CD4-positive, alpha-beta memory T cell (primary cell): ENCODE data around the gene MICOS13. TPM values are rescaled to one million over a fixed set of nuclear protein-coding genes. Genes with fewer than 3 reads are reported as not detected.

Experiments used
- CTCF ChIA-PET: fragments of 350-600 bp; sonication (Branson Sonifier 250); formaldehyde crosslinking; loops from one replicate; lab custom pipeline; 2021; ENCODE audit warnings: inconsistent platforms; ENCODE audit not compliant: partially characterized antibody; lab: Charles Lee
- POLR2A ChIA-PET: fragments of 350-600 bp; sonication (Branson Sonifier 250); formaldehyde crosslinking; loops from one replicate; lab custom pipeline; 2021; ENCODE audit not compliant: partially characterized antibody; lab: Charles Lee
- DNase-seq, 5 donors: peaks; one replicate each; pipeline versions ENCODE4 v3.0.0 to v3.0.0-alpha.2; 2020 to 2022; ENCODE audit warnings: mixed read lengths in 1 of 5
- H3K27ac ChIP-seq: one replicate; pipeline ENCODE4 v1.7.0; 2013; ENCODE audit warnings: low read depth, low read length
- H3K27me3 ChIP-seq: 2 replicates; pipeline ENCODE4 v1.7.0; 2013; ENCODE audit warnings: mild to moderate bottlenecking, low read length, moderate library complexity; ENCODE audit not compliant: insufficient read depth
- H3K36me3 ChIP-seq: 2 replicates; pipeline ENCODE4 v1.7.0; 2013; ENCODE audit warnings: mild to moderate bottlenecking, low read length, moderate library complexity; ENCODE audit not compliant: insufficient read depth
- H3K4me1 ChIP-seq: 2 replicates; pipeline ENCODE4 v1.7.0; 2013; ENCODE audit warnings: mild to moderate bottlenecking, low read length, moderate library complexity; ENCODE audit not compliant: insufficient read depth
- H3K4me3 ChIP-seq, 2 donors: one replicate each; pipeline ENCODE4 v1.7.0; 2013; ENCODE audit warnings: low read length in 2 of 2, mild to moderate bottlenecking in 1 of 2
- H3K9me3 ChIP-seq, 2 donors: one replicate each; pipeline ENCODE4 v1.7.0; 2013; ENCODE audit warnings: low read length in 2 of 2, control low read depth in 1 of 2; ENCODE audit not compliant: control insufficient read depth in 1 of 2
- H3K27ac Mint-ChIP-seq, 7 donors: one replicate each; pipeline ENCODE4 v1.8.0; 2020 to 2021; ENCODE audit warnings: mixed read lengths in 7 of 7, mild to moderate bottlenecking in 6 of 7, inconsistent platforms in 3 of 7, moderate library complexity in 3 of 7
- H3K27me3 Mint-ChIP-seq, 2 donors: one replicate each; pipeline ENCODE4 v1.8.0; 2020 to 2021; ENCODE audit warnings: mixed read lengths in 2 of 2
- H3K36me3 Mint-ChIP-seq, 2 donors: one replicate each; pipeline ENCODE4 v1.8.0; 2020 to 2021; ENCODE audit warnings: mixed read lengths in 2 of 2, inconsistent platforms in 1 of 2, mild to moderate bottlenecking in 1 of 2
- H3K4me1 Mint-ChIP-seq, 4 donors: one replicate each; pipeline ENCODE4 v1.8.0; 2020 to 2021; ENCODE audit warnings: mixed read lengths in 4 of 4, mild to moderate bottlenecking in 1 of 4
- H3K4me3 Mint-ChIP-seq, 8 donors: one replicate each; pipeline ENCODE4 v1.8.0; 2020 to 2021; ENCODE audit warnings: mixed read lengths in 8 of 8, mild to moderate bottlenecking in 7 of 8, moderate library complexity in 6 of 8, inconsistent platforms in 3 of 8
- H3K9me3 Mint-ChIP-seq, 8 donors: one replicate each; pipeline ENCODE4 v1.8.0; 2020 to 2021; ENCODE audit warnings: mixed read lengths in 8 of 8, mild to moderate bottlenecking in 5 of 8, inconsistent platforms in 3 of 8, moderate library complexity in 1 of 8
- intact Hi-C: fragments of 100-400 bp; cut with micrococcal nuclease; formaldehyde crosslinking; loops from one replicate; pipeline ENCODE4 v1.15.1; 2023
- polyA plus RNA-seq, 2 donors: library from polyadenylated mRNA; unstranded; fragments of 300-500 nt; fragmentation: Illumina TruSeq; gene quantifications; one replicate each; pipeline ENCODE4 v1.2.3, GENCODE V29; 2021
- total RNA-seq, 2 experiments: library from RNA; stranded (reverse); gene quantifications; one replicate each; pipeline ENCODE4 v1.2.3, GENCODE V29; 2021

The MICOS13 gene
- total and polyA plus RNA-seq, 4 experiments from 2014 or later = 40.5 to 114 (median 77.3) TPM

DNA sequence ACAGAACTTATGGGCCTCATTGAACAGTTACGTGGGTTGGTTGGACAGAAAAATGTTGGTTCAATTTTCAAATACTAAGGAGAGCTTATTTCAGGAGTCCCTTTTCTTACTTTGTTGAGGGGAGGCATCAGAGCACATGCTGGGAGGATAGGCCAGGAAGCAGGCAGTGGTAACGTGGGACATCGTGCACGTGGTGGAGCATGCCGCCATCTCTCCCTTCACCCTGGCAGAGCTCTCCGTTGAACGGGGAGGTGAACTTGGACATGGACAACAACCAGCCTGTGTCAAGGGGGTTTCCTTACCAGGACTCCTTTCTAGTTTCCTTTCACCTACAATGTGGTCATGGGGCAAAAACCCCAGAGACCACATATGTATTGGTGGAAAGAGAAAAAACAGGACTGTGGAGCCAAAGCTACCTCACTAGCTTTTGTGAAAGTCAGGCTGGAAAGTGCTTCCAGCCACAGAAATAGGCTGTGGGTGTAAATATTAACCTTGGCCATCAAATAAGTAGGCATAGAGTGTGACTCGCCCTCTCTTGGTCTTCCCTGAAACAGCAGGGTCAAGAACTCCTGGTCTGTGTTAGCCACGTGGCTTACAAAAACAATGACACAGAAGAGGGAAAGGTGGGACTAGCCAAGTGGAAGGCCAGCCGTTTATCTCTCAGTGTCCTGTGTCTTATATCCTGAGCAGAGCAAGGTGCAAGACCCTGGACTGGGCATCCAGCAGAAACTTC lies 14.4 kb downstream of the MICOS13 start:
- H3K27ac ChIP-seq = no peak overlapping the region
- Mint-ChIP-seq H3K27ac (peak overlapping the region in 3 of 7 donors; percentile 64 to 75 (median 64)), H3K36me3 (peaks cover 46 to 67% of the 10 kb centered on the region in 2 donors), H3K9me3 (no peaks in the 10 kb centered on the region), H3K27me3 (no peaks in the 10 kb centered on the region), H3K4me3 (no peak overlapping the region), H3K4me1 (peaks cover 0 to 4% (median 0%) of the 10 kb centered on the region in 4 donors)
- DNase-seq = no peak
- H3K27me3 ChIP-seq = no peaks in the 10 kb centered on the region
- CTCF ChIA-PET = no interaction called here
- intact Hi-C loops = no loop called here
- POLR2A ChIA-PET = interaction anchor here (1.7 kb wide), 1 partner anchor 14 kb away, joined by 4 read pairs; no protein-coding TSS in a partner anchor
- no peak overlapping the region for H3K4me3 ChIP-seq
- peaks cover 75% of the 10 kb centered on the region for H3K36me3 ChIP-seq
- H3K4me1 ChIP-seq = no peaks in the 10 kb centered on the region
- no peaks in the 10 kb centered on the region for H3K9me3 ChIP-seq

DNA sequence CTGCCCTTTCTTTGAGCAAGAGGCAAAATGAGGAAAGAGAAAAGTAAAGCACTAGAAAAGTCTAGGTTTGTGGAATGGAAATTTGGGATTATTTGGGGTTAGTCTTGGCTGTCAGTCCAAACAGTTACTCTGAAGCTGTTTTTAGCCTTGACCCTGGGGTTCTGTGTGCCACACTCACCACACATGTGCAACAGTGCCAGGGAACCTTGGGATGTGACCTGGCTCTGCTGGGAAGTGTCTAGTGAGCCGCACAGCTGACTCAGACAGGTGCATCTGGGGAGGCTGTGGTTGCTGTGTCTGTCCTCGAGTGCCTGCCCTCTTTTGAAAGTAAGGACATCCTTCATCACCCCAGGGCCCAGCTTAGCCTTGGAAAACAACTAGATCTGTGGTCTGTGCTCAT lies 15.8 kb downstream of the MICOS13 start:
- no peak overlapping the region for H3K4me3 Mint-ChIP-seq
- ChIA-PET POLR2A (interaction anchor here (1.7 kb wide), 1 partner anchor 15 kb away, joined by 4 read pairs; no protein-coding TSS in a partner anchor), CTCF (no interaction called here)
- peaks cover 0 to 4% (median 0%) of the 10 kb centered on the region in 4 donors for H3K4me1 Mint-ChIP-seq
- intact Hi-C loops = no loop called here
- H3K36me3 Mint-ChIP-seq = peaks cover 49 to 76% of the 10 kb centered on the region in 2 donors
- Histone ChIP-seq H3K27ac (no peak overlapping the region), H3K36me3 (peaks cover 82% of the 10 kb centered on the region), H3K4me3 (no peak overlapping the region), H3K9me3 (no peaks in the 10 kb centered on the region), H3K27me3 (no peaks in the 10 kb centered on the region), H3K4me1 (no peaks in the 10 kb centered on the region)
- no peaks in the 10 kb centered on the region for H3K9me3 Mint-ChIP-seq
- no peak for DNase-seq
- peak overlapping the region in 2 of 7 donors; percentile 42 to 61 for H3K27ac Mint-ChIP-seq
- no peaks in the 10 kb centered on the region for H3K27me3 Mint-ChIP-seq

DNA sequence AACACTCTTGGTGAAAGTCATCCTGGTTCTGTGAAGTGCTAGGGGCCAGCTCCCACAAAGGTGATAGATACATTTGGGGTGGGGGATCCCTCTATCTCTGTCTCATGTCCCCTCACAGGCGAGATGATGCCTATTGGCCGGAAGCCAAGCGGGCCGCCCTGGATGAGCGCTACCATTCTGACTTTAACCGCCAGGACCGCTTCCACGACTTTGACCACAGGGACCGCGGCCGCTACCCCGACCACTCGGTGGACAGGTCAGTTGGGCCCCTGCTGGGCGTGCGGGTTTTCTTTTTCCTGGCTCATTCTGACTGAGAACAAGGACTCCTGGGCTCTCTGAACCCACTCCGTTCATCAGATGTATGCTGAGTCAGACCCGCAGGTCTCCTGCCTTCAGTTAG lies 16.4 kb downstream of the MICOS13 start:
- Histone ChIP-seq H3K27ac (no peak overlapping the region), H3K4me3 (no peak overlapping the region), H3K4me1 (no peaks in the 10 kb centered on the region), H3K9me3 (no peaks in the 10 kb centered on the region), H3K27me3 (no peaks in the 10 kb centered on the region), H3K36me3 (peaks cover 77% of the 10 kb centered on the region)
- peaks cover 0 to 4% (median 0%) of the 10 kb centered on the region in 4 donors for H3K4me1 Mint-ChIP-seq
- H3K27me3 Mint-ChIP-seq = no peaks in the 10 kb centered on the region
- H3K36me3 Mint-ChIP-seq = peaks cover 49 to 76% of the 10 kb centered on the region in 2 donors
- no peaks in the 10 kb centered on the region for H3K9me3 Mint-ChIP-seq
- no peak for DNase-seq
- H3K27ac Mint-ChIP-seq = no peak overlapping the region
- intact Hi-C loops = no loop called here
- POLR2A ChIA-PET = interaction anchor here (1.7 kb wide), 1 partner anchor 16 kb away, joined by 4 read pairs; no protein-coding TSS in a partner anchor
- CTCF ChIA-PET = no interaction called here
- no peak overlapping the region for H3K4me3 Mint-ChIP-seq

DNA sequence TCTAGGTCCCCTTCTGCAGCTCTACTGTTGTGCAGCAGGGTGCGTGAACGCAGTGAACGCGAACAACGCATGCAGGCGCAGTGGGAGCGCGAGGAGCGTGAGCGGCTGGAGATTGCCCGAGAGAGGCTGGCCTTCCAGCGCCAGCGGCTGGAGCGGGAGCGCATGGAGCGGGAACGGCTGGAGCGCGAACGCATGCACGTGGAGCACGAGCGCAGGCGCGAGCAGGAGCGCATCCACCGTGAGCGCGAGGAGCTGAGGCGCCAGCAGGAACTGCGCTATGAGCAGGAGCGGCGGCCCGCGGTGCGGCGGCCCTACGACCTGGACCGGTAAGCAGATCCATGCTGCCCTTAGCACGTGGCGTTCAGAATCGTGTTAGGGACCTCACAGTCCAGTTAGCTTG lies 18.8 kb downstream of the MICOS13 start:
- Mint-ChIP-seq H3K27ac (no peak overlapping the region), H3K4me3 (no peak overlapping the region), H3K9me3 (no peaks in the 10 kb centered on the region), H3K36me3 (peaks cover 44 to 69% of the 10 kb centered on the region in 2 donors), H3K27me3 (no peaks in the 10 kb centered on the region), H3K4me1 (peaks cover 0 to 4% (median under 1%) of the 10 kb centered on the region in 4 donors)
- DNase-seq = no peak
- Histone ChIP-seq H3K4me3 (no peak overlapping the region), H3K27me3 (no peaks in the 10 kb centered on the region), H3K4me1 (no peaks in the 10 kb centered on the region), H3K36me3 (peaks cover 72% of the 10 kb centered on the region), H3K27ac (no peak overlapping the region), H3K9me3 (no peaks in the 10 kb centered on the region)
- ChIA-PET CTCF (no interaction called here), POLR2A (no interaction called here)
- intact Hi-C loops = no loop called here

DNA sequence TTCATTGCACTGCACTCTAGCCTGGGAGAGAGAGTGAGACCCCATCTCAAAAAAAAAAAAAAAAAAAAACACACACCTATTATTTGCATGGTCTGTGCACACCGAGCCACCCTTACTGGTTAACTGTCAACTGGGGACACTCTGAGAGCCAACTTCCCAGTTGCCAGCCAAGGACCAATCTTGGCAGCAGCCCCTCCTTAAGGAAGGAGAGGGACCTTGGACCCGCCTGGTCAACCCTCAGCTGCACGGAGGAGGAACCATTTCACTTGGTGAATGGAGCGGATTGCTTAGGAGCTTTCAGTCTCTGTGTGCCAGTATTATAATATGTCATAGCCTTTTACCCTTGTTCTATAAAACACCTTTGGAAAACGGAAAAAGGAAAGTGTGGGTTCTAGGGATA lies 24.9 kb downstream of the MICOS13 start:
- H3K36me3 ChIP-seq = peaks cover 72% of the 10 kb centered on the region
- peaks cover 50 to 72% of the 10 kb centered on the region in 2 donors for H3K36me3 Mint-ChIP-seq
- CTCF ChIA-PET = no interaction called here
- H3K27me3 ChIP-seq = no peaks in the 10 kb centered on the region
- no peak overlapping the region for H3K27ac ChIP-seq
- no peak overlapping the region for H3K4me3 ChIP-seq
- no peaks in the 10 kb centered on the region for H3K9me3 Mint-ChIP-seq
- POLR2A ChIA-PET = no interaction called here
- no peak for DNase-seq
- H3K27ac Mint-ChIP-seq = peak overlapping the region in 1 of 7 donors; percentile 42
- no peaks in the 10 kb centered on the region for H3K4me1 ChIP-seq
- intact Hi-C loops = no loop called here
- H3K4me1 Mint-ChIP-seq = peaks cover 0 to 1% (median 0%) of the 10 kb centered on the region in 4 donors
- H3K9me3 ChIP-seq = no peaks in the 10 kb centered on the region
- H3K4me3 Mint-ChIP-seq = no peak overlapping the region
- no peaks in the 10 kb centered on the region for H3K27me3 Mint-ChIP-seq

DNA sequence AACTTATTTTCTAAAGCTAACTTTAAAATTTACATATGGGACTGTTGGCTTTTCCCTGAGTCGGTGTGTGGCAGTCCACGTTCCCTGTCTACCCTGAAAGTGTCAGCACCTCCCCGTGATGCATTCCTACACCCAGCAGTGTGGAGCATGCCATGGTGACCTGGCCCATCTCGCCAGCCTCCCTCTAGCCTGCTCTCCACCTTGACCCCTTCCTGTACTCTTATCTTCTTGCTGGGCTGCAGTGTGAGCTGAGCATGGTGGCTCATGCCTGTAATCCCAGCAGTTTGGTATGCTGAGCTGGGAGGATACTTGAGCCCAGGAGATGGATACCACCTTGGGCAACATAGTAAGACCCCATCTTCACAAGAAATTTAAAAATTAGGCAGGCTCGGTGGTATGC lies 25.4 kb downstream of the MICOS13 start:
- Mint-ChIP-seq H3K4me3 (no peak overlapping the region), H3K27me3 (no peaks in the 10 kb centered on the region), H3K27ac (no peak overlapping the region), H3K9me3 (no peaks in the 10 kb centered on the region), H3K4me1 (peaks cover 0 to 1% (median 0%) of the 10 kb centered on the region in 4 donors), H3K36me3 (peaks cover 53 to 71% of the 10 kb centered on the region in 2 donors)
- H3K4me1 ChIP-seq = no peaks in the 10 kb centered on the region
- POLR2A ChIA-PET = no interaction called here
- H3K4me3 ChIP-seq = no peak overlapping the region
- H3K9me3 ChIP-seq = no peaks in the 10 kb centered on the region
- CTCF ChIA-PET = no interaction called here
- no peak for DNase-seq
- intact Hi-C loops = no loop called here
- H3K27ac ChIP-seq = no peak overlapping the region
- peaks cover 71% of the 10 kb centered on the region for H3K36me3 ChIP-seq
- no peaks in the 10 kb centered on the region for H3K27me3 ChIP-seq

DNA sequence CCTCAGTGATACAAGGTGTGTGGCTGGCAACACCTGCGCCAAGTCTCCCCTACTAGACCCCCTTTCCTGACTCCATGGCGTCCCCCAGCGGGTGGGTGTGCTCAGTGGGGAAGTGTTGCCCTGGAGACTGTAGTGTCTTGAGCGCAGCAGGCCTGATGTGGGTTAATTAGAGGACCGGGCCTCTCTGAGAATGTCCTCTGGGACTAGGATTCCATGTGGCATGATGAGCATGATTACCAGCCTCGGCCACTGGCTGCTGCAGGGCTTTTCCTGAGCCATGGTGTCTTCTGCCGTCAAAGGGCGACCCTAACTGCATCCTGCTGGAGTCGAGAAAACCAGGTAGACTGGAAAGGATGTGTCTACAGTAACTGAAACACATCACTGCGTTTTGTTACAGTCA lies 28.1 kb downstream of the MICOS13 start:
- Histone ChIP-seq H3K4me3 (no peak overlapping the region), H3K36me3 (peaks cover 75% of the 10 kb centered on the region), H3K27ac (no peak overlapping the region), H3K9me3 (no peaks in the 10 kb centered on the region), H3K27me3 (no peaks in the 10 kb centered on the region), H3K4me1 (no peaks in the 10 kb centered on the region)
- Mint-ChIP-seq H3K9me3 (no peaks in the 10 kb centered on the region), H3K27me3 (no peaks in the 10 kb centered on the region), H3K36me3 (peaks cover 64 to 79% of the 10 kb centered on the region in 2 donors), H3K4me3 (no peak overlapping the region), H3K4me1 (peaks cover 0 to under 1% (median under 1%) of the 10 kb centered on the region in 4 donors), H3K27ac (no peak overlapping the region)
- CTCF ChIA-PET = no interaction called here
- POLR2A ChIA-PET = no interaction called here
- intact Hi-C loops = no loop called here
- DNase-seq = no peak
